Islet of Langerhans (tissue), 1 donor: ENCODE results near the gene C20orf144.
"Not testable (repeated sequence)": the region's sequence is repeated elsewhere in the genome, so short reads cannot be mapped to it uniquely, and the experiment has no call there.

Experiments
- FAIRE-seq: peaks from one replicate; lab custom pipeline; 2011; peaks lifted over from hg19 to GRCh38; lab: Jason Lieb, UNC

Gene C20orf144

GRCh38 chr20:33662172-33662571 is at the start of gene C20orf144:
Gene C20orf144, plus strand, starts transcription at chr20:33662327. Its CDS starts 19 bp downstream, at chr20:33662346.
- FAIRE-seq = no peak

DNA sequence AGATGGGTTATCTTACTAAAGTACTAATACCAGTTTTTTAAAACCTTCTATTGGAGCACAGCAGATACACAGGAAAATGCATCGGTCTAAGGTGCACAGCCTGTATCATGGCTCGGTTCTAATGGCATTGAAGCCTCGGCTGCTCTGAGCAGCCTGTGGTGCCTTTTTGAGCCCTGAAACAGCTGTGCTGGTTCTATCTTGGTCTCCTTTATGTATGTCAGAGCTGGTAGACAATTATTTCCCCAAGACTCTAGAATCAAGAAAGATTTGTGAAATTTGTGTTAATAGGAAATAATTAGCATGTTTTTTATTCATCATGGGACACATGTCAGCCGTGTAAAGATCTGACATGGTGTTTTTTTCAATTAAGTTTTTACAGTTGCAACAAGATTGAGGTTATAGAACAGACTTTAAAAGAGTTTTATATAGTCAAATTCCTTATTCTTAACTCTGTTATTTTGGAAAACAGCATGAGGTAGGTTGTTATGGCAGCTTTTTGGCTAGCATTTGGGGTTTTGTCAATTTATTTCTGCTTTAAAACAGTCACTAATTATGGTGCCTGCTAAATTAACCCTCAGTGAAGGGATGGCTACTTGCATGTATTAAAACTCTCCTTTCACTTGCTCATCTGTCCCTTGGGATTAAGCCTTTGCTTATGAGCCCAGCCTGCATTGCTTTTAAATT is 40.3 kb upstream of the C20orf144 start:
- FAIRE-seq = no peak

DNA sequence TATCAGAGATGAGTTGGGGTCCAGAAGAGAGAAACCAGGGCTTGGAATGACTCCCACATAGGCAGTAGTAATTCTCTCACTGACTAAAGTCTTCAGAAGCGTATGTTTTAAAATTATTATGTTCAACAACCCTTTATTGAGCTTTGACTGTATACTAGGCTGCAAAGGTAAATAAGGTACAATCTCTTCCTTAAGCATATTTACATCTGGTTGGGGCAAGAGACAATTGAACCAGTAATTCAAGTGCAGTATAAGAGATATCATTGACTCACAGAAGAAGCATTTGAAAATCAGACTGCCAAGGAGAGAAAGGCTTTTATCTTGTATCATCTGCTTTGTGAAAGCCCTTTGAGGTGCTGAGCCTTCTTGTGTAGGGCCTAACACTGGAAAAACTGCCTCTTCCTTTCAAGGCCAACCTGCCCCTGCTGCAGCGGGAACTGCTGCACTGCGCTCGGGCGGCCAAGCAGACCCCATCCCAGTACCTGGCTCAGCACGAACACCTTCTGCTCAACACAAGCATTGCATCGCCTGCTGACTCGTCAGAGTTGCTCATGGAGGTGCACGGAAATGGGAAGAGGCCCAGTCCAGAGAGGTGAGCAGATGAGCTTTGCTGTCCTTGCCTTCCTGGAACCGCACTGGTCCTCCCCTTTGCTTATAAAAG is 39.3 kb upstream of the C20orf144 start:
- FAIRE-seq = no peak

GRCh38 chr20:33624399-33624798 is 37.7 kb upstream of the C20orf144 start:
- no peak for FAIRE-seq

- no peak for FAIRE-seq
Observed at GRCh38 chr20:33626190-33626589, 35.9 kb upstream of the C20orf144 start.

DNA sequence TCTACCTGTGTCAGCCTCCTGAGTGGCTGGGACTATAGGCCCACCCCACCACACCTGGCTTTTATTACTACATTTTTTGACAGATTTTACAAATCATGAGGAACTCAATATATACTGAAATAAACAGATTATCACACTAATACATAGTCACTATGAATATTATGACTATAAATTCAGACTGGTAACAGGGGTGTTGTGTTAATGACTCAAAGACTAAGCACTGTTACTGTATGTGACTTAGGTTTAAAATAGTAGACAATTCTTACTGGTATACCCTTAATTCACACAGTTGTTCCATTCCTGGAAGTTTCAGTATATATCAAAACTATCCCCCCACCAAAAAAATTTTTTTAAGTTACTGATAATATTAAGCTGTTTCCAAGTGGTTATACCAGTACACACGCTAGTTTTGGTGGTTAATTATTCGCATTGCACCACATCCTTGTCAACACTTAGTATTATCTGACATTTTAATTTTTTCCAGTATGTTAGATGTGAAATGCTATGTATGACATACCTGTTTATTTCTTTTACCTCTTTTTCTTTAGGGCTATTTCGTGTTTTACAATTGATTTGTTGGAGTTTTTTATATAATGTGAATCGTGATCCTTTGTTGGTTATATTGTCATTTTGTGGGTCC is 34.4 kb upstream of the C20orf144 start:
- no peak for FAIRE-seq

GRCh38 chr20:33629533-33629932 is 32.6 kb upstream of the C20orf144 start:
- no peak for FAIRE-seq

- no peak for FAIRE-seq
Observed at GRCh38 chr20:33629979-33630378, 32.1 kb upstream of the C20orf144 start.

GRCh38 chr20:33630507-33630906 is 31.6 kb upstream of the C20orf144 start:
- no peak for FAIRE-seq

DNA sequence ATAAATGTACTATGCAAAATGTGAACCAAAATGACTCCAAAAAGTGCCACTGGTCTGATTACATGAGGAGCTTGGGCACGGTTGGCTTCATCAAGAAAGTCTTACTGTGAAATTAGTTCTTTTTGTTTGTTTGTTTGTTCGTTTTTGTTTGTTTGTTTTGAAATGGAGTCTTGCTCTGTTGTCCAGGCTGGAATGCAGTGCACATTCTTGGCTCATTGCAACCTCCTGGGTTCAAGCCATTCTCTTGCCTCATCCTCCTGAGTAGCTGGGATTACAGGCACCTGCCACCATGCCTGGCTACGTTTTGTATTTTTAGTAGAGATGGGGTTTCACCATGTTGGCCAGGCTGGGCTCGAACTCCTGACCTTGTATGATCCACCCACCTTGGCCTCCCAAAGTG is 30.2 kb upstream of the C20orf144 start:
- FAIRE-seq = not testable (repeated sequence)

GRCh38 chr20:33635341-33635740 is 26.8 kb upstream of the C20orf144 start:
- no peak for FAIRE-seq

DNA sequence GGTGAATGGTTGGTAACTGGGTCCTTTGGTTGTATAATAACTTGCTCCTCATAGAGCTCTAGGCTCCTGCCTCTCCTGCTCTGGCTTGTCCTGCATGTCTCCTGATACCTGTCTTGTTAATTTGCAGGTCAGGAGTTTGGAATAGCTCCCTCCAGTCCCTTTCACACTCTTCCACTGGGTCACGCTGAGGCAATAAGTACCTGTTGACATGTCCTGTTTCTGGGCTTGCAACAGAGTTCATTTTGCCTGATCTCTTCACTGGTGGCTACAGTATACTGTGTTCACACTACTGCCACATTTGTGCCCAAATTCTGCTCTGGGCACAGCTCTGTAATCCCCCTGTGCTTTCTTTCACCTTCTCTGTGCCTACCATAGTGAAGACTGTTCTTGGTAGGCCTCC is 25.4 kb upstream of the C20orf144 start:
- FAIRE-seq = no peak

GRCh38 chr20:33640287-33640686 is 21.8 kb upstream of the C20orf144 start:
- FAIRE-seq = no peak

DNA sequence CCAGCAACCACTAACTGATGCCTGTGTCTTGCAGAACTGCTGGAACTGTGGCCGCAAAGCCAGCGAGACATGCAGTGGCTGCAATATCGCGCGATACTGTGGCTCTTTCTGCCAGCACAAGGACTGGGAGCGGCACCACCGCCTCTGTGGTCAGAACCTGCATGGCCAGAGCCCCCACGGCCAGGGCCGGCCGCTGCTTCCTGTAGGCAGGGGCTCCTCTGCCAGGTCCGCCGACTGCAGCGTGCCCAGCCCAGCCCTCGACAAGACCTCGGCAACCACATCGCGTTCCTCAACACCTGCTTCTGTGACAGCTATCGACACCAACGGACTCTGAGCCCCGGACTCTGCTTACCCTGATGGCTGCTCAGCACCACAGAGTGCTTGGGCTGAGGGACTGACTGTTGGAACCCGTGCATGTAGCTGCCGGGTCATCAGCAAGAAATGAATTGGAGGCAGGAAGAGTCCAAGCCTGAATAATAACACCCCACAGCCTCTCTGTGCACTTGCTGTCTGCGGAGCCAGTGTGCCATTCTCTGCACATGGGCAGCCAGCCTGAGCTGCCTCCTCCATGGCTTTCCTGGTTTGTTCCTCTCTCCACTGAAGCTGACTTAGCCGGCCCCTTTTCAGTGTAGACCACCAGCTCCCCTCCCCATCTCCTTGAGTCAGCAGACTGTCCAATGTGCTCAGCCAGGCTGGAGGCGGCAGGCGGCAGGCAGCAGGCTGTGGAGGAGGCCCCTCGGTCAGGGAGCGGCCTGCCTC is 17.6 kb upstream of the C20orf144 start:
- no peak for FAIRE-seq

- no peak for FAIRE-seq
Observed at GRCh38 chr20:33645072-33645358, 17.1 kb upstream of the C20orf144 start.

DNA sequence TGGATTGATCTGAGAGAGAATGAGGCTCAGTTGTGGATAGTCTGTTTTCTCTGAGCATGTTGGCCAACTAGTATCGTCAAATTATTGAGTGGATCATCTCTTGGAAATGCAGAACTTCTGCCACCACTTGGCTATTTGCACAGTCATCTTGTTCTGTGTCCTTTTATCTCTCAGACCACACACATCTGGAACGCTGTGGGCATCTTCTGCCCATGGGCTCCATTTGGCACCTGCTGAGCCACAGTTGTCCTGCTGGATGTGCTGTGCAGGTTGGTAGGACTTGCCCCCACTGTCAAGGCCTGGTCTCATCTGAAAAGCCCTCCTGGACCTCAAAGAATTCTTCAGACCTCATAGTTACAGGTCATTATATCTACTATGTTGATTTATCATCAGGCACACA is 16.7 kb upstream of the C20orf144 start:
- no peak for FAIRE-seq

GRCh38 chr20:33646191-33646590 is 15.9 kb upstream of the C20orf144 start:
- FAIRE-seq = no peak

- not testable (repeated sequence) for FAIRE-seq
Observed at GRCh38 chr20:33646959-33647602, 15.0 kb upstream of the C20orf144 start.

DNA sequence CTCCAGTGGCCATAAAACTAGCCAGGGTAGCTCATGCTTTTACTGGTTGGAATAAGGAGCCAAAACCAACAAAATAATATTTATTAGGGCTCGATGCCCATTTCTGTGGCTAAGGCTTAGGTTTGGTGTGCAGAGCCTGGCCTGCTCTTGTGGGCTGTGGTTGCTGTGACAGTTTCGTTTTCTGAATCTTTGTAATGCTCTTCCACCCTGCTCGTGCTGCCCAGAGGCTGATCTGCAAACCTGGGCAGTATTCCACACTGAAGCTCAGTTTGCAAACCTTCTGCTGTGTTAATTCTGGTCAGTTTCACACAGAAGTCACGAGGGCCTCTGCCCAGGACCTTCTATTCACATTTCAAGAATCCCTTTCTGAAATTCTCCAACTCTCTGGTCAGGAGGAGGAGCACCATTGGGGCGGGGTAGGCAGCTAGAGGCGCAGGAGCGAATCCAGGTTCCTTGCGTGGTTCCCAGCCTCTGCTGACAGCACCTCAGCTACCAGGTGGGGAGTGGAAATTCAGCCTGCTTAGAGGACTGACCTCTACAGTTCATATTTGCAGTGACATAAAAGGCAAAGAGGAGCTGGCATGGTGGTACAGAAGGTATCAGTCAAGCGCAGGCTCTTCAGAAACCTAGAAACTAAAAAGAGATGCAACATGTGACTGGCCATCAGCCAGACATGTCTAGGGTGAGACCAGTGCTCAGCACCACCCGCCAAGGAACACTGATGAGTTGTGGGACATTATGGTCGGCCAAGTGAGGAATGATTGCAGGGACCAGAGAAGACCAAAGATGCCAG is 14.3 kb upstream of the C20orf144 start:
- FAIRE-seq = no peak

GRCh38 chr20:33648396-33649004 is 13.6 kb upstream of the C20orf144 start:
- FAIRE-seq = no peak

DNA sequence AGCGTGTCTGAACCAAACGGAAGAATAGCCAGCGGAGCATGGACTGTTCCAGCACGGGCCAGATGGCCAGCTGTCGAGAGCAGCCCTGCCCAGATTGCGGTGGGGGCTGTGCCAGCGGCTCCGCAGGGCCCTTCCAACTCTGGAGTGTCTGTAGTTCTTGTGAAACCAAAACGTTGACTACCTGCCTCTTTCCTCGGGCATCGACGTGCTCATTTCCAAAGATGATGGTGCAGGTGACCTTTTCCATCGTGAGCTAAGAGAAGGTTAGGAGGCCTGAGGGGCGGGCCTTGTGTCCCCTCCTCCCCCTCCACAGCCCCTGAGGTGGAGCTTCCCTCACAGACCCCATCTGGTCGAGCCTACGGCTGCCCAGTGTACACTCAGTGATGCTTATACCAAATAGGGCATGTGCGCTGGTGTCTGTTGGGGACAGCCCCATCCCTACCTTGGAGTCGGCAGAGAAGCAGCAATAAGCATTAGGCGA is 12.9 kb upstream of the C20orf144 start:
- no peak for FAIRE-seq
